ENCODE results near the gene POLR2L.

The POLR2L gene

GRCh38 chr11:854601-855329 lies 12.4 kb upstream of the POLR2L start:
- DNase-seq (ENCODE audit: low read depth in 2 of 2): no peak

- DNase-seq (ENCODE audit: low read depth in 2 of 2): no peak
Measured at GRCh38 chr11:853682-854448, 11.5 kb upstream of the POLR2L start.

GRCh38 chr11:852762-853161 lies 10.4 kb upstream of the POLR2L start:
- DNase-seq (ENCODE audit: low read depth in 2 of 2): no peak

- DNase-seq (ENCODE audit: low read depth in 2 of 2): no peak
Measured at GRCh38 chr11:850775-851763, 8.7 kb upstream of the POLR2L start.

GRCh38 chr11:849951-850774 lies 7.8 kb upstream of the POLR2L start:
- no peak for DNase-seq (ENCODE audit: low read depth in 2 of 2)

GRCh38 chr11:849104-849824 lies 6.9 kb upstream of the POLR2L start:
- peak in 1 of 2 donors; percentile 51 for DNase-seq (ENCODE audit: low read depth in 2 of 2)

- peak; percentile 55 to 58 for DNase-seq (ENCODE audit: low read depth in 2 of 2)
Measured at GRCh38 chr11:848380-848931, 6.1 kb upstream of the POLR2L start.

- no peak for DNase-seq (ENCODE audit: low read depth in 2 of 2)
Measured at GRCh38 chr11:847876-848275, 5.5 kb upstream of the POLR2L start.

GRCh38 chr11:846496-847098 lies 4.3 kb upstream of the POLR2L start:
- DNase-seq (ENCODE audit: low read depth in 2 of 2): no peak

GRCh38 chr11:845872-846495 lies 3.7 kb upstream of the POLR2L start:
- no peak for DNase-seq (ENCODE audit: low read depth in 2 of 2)

GRCh38 chr11:844693-845644 lies 2.6 kb upstream of the POLR2L start:
- no peak for DNase-seq (ENCODE audit: low read depth in 2 of 2)

GRCh38 chr11:843818-844692 lies 1.7 kb upstream of the POLR2L start:
- DNase-seq (ENCODE audit: low read depth in 2 of 2): no peak

GRCh38 chr11:843086-843734 lies 881 bp upstream of the POLR2L start:
- DNase-seq (ENCODE audit: low read depth in 2 of 2): no peak

- DNase-seq (ENCODE audit: low read depth in 2 of 2): no peak
Measured at GRCh38 chr11:841981-842369, 354 bp downstream of the POLR2L start.

- no peak for DNase-seq (ENCODE audit: low read depth in 2 of 2)
Measured at GRCh38 chr11:839875-840617, 2.3 kb downstream of the POLR2L start.

- DNase-seq (ENCODE audit: low read depth in 2 of 2): no peak
Measured at GRCh38 chr11:839280-839623, 3.1 kb downstream of the POLR2L start.

Data from stimulated activated CD4-positive, alpha-beta T cell treated with anti-CD3 and anti-CD28 coated beads, Interleukin-1b, Interleukin-23, amount 100 ng/mL, for 4 hours (primary cell).